ENCODE measurements around the gene BCAS1. TPM values are rescaled to one million over a fixed set of nuclear protein-coding genes. Genes with fewer than 3 reads are reported as not detected.

Gene BCAS1
- total RNA-seq, 2 donors from 2014 or later = 2.1 TPM; not detected in 1

DNA sequence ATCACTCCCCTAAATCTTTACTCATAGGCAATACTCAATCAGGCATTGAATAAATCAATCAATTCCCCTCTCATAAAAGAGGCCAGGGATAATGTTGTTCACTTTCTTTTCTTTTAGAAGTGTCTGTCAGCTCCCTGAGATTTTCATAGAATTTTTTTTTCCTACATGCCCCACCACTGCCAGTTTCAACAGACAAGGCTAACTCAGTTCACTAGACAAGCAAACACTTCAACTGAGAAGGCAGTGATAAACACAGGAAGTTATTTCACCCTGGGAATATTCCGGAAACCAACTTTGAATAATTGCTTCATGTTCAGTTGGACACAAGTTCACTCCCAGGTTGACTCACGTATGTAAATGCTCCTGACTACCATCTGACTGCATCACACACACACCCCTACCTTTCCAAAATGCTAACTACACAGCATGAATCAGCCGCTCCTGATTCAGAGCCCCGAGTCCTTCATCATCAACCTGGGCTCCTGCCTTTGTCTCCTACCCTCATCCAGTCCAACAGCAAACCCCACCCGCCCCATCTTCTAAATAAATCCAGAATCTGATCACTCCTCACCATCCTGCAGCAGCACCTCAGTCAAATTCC lies 143.9 kb downstream of the BCAS1 start:
- no peaks in the 10 kb centered on the region for H3K27me3 ChIP-seq
- no peaks in the 10 kb centered on the region for H3K9me3 ChIP-seq
- H3K27ac ChIP-seq = peak overlapping the region; percentile 11 to 44 (median 38)
- DNase-seq = peak in 2 of 4 donors; percentile 47 to 51
- H3K4me1 ChIP-seq = peaks cover 10% of the 10 kb centered on the region
- H3K4me3 ChIP-seq = no peak overlapping the region
- TF ChIP-seq, protein P1, sequence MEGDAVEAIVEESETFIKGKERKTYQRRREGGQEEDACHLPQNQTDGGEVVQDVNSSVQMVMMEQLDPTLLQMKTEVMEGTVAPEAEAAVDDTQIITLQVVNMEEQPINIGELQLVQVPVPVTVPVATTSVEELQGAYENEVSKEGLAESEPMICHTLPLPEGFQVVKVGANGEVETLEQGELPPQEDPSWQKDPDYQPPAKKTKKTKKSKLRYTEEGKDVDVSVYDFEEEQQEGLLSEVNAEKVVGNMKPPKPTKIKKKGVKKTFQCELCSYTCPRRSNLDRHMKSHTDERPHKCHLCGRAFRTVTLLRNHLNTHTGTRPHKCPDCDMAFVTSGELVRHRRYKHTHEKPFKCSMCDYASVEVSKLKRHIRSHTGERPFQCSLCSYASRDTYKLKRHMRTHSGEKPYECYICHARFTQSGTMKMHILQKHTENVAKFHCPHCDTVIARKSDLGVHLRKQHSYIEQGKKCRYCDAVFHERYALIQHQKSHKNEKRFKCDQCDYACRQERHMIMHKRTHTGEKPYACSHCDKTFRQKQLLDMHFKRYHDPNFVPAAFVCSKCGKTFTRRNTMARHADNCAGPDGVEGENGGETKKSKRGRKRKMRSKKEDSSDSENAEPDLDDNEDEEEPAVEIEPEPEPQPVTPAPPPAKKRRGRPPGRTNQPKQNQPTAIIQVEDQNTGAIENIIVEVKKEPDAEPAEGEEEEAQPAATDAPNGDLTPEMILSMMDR (IDR thresholded peaks at IDR 0.05) = peak in 1 of 7 experiments; percentile 5
- peak in 1 of 3 donors; percentile 9 for TF ChIP-seq POLR2A (IDR thresholded peaks at IDR 0.05)
- 35 to 45% methylated on average over 5 of the region's 5 CpGs for WGBS, 2 donors
- peak; percentile 85 for ATAC-seq
- intact Hi-C loops (cut with DNase I) = no loop called here
- H3K36me3 ChIP-seq (replicated peaks in 1 of 2; ENCODE audit: insufficient read depth in 1 of 2, low read depth in 2 of 2) = no peaks in the 10 kb centered on the region

DNA sequence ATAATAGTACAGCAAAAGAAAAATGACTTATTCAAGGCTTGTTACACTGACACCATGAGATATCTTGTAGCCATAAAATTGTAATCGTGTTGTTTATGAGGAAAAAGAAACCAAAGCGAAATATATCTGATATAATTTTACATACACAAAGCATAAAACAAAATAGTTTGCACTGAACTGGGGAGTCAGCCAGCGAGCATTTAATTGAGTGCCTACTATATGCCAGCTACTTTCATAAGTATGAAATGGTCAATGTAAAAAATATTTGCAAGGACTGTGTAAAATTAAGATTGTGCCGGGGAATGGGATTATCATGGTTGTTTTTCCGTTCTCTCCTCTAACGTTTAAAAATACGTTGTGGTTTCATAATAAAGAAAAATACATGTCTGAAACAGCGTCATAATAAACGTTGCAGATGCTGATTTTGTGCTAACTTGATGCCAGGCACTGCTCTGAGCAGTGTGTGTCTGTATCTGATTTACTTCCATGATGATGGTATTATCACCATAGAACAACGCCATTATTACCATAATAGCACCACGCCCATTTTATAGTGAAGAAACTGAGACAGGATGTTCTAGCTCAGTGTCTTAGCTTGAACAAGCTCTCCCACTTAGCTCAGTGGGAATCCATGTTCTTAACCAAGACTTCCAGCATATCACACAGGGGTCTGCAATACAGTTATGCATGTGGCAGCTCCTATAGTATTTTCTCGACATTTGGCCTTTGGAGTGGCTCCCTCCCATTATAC lies 144.6 kb downstream of the BCAS1 start:
- Histone ChIP-seq H3K9me3 (no peaks in the 10 kb centered on the region), H3K27ac (peak overlapping the region in 3 of 4 donors; percentile 38 to 44 (median 38)), H3K27me3 (no peaks in the 10 kb centered on the region), H3K4me1 (peaks cover 10% of the 10 kb centered on the region), H3K36me3 (replicated peaks in 1 of 2; ENCODE audit: insufficient read depth in 1 of 2, low read depth in 2 of 2) (no peaks in the 10 kb centered on the region), H3K4me3 (no peak overlapping the region)
- ATAC-seq (no peak), DNase-seq (no peak)
- intact Hi-C loops (cut with DNase I) = no loop called here
- TF ChIP-seq, protein P1 (IDR thresholded peaks at IDR 0.05) = no peak
- WGBS, 2 donors = 78 to 79% methylated on average over 12 of the region's 12 CpGs

DNA sequence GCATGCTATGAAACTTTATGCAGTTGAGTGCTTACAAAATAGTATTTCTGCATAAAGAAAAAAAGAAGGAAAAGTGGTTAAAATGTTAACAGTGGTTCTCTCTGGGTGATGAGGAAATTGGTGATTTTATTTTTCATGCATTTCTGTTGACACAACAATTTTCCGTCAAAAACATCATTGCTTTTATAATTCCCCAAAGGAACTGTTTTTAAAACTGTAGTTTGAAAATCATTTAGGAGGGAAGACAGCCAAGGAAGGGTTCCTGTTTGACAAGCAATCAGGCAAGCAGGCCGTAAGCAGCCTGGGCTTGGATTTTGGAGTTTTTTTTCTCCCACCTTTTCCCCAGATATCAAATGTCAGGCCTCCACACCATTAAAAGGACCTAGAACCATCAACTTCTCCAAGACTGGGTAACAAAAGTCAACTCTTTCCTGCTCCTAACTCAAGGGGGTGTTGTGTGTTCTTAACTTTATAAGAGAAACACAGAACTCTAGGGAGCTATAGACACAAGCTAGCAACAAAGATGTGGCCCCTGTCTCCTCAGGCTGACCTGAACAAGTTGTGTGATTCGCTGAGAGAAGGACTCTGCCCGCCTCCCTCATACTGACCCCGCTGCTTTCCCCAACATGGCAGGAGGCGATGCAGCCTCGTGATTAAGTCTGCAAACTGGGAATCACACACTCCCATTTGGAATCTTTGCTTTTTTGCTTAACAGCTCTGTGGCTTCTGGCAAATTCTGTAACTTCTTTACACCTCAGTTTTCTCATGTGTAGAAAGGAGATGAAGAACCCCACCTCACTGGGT lies 146.6 kb downstream of the BCAS1 start:
- TF ChIP-seq, protein P1 (IDR thresholded peaks at IDR 0.05) = no peak
- TF ChIP-seq POLR2A (IDR thresholded peaks at IDR 0.05) = no peak

DNA sequence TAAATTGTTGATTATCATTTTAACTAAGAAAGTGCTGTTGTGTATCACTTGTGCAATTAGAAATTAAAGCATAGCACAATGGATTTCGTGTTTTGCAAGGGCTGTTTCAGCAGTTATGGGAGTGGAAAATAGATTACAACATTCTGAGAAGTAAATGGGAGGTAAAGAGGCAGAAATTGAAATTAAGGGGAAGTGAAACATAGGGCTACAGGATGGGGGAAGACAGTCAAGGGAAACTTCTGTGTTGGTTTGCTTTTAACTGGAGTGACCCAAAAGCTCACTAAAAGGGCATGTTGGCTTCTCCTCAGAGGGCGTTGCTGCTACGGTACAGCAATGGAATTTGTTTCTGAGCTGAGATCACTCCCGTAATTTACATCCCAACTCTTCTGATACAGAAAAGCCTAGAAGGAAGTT lies 147.5 kb downstream of the BCAS1 start:
- ATAC-seq (peak; percentile 53), DNase-seq (peak in 1 of 4 donors; percentile 43)
- TF ChIP-seq POLR2A (IDR thresholded peaks at IDR 0.05) = no peak
- TF ChIP-seq, protein P1 (IDR thresholded peaks at IDR 0.05) = no peak
- Histone ChIP-seq H3K4me1 (peaks cover 10% of the 10 kb centered on the region), H3K36me3 (replicated peaks in 1 of 2; ENCODE audit: insufficient read depth in 1 of 2, low read depth in 2 of 2) (no peaks in the 10 kb centered on the region), H3K4me3 (no peak overlapping the region), H3K27ac (peak overlapping the region in 2 of 4 donors; percentile 37 to 51), H3K27me3 (no peaks in the 10 kb centered on the region), H3K9me3 (no peaks in the 10 kb centered on the region)
- WGBS, 2 donors = 47 to 51% methylated on average over 4 of the region's 4 CpGs
- intact Hi-C loops (cut with DNase I) = no loop called here

More for the DNA sequence above, 146.6 kb downstream of the BCAS1 start:
- Histone ChIP-seq H3K9me3 (no peaks in the 10 kb centered on the region), H3K27ac (peak overlapping the region in 2 of 4 donors; percentile 37 to 51), H3K4me1 (peaks cover 10% of the 10 kb centered on the region), H3K4me3 (no peak overlapping the region), H3K27me3 (no peaks in the 10 kb centered on the region), H3K36me3 (replicated peaks in 1 of 2; ENCODE audit: insufficient read depth in 1 of 2, low read depth in 2 of 2) (no peaks in the 10 kb centered on the region)
- ATAC-seq = no peak
- intact Hi-C loops (cut with DNase I) = no loop called here
- WGBS, 2 donors = 83 to 84% methylated on average over 7 of the region's 7 CpGs
- DNase-seq = no peak

All from body of pancreas (tissue), 4 donors.